Nephron (organoid): ENCODE results near the gene KCNK10.

Experiments
- H3K27ac Mint-ChIP-seq, 3 experiments: 2 replicates each; pipeline ENCODE4 v1.8.0; 2020; ENCODE audit warnings: mixed read lengths in 3 of 3, mild to moderate bottlenecking in 2 of 3, moderate library complexity in 1 of 3
- H3K27me3 Mint-ChIP-seq: 2 replicates; pipeline ENCODE4 v1.8.0; 2021; ENCODE audit warnings: low read depth, mild to moderate bottlenecking, moderate library complexity, mixed read lengths
- H3K36me3 Mint-ChIP-seq: 2 replicates; pipeline ENCODE4 v1.8.0; 2020; ENCODE audit warnings: low read depth, mixed read lengths
- H3K4me1 Mint-ChIP-seq: 2 replicates; pipeline ENCODE4 v1.8.0; 2020; ENCODE audit warnings: mixed read lengths
- H3K4me3 Mint-ChIP-seq, 3 experiments: 2 replicates each; pipeline ENCODE4 v1.8.0; 2020; ENCODE audit warnings: mild to moderate bottlenecking in 3 of 3, mixed read lengths in 3 of 3, moderate library complexity in 2 of 3
- H3K9me3 Mint-ChIP-seq: 2 replicates; pipeline ENCODE4 v1.8.0; 2020; ENCODE audit warnings: mixed read lengths
- TF ChIP-seq, protein P1 (sequence below), 3 experiments: fragments of 200-600 bp; sonication (generic); IDR thresholded peaks; one replicate each; pipeline ENCODE4 v1.5.0; 2021; ENCODE audit warnings: antibody characterized with exemption in 3 of 3; ENCODE audit not compliant: unreplicated experiment in 3 of 3

Gene KCNK10

DNA sequence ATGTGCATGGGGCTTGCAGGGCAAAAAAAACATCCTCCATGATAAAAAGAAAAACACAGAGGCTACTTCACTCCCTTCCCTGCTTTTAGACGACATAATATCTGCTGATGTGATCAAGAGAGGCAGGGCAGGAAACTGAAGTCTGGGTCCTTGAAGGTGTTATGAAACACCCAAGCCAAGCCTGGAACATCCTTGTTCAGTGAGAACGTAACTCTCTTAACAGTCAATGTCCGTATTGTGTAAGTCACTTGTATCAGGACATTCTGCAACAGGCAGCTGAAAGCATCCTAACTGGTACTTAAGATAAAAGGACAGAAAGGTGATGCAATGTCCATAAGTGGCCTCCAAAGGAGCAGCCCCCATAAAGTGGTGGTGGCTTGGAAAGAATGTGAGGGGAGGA is 20.0 kb downstream of the KCNK10 start:
- H3K9me3 Mint-ChIP-seq: no peaks in the 10 kb centered on the region
- H3K36me3 Mint-ChIP-seq: no peaks in the 10 kb centered on the region
- no peak overlapping the region for H3K4me3 Mint-ChIP-seq
- peaks cover 30% of the 10 kb centered on the region for H3K27me3 Mint-ChIP-seq
- H3K27ac Mint-ChIP-seq: no peak overlapping the region
- no peaks in the 10 kb centered on the region for H3K4me1 Mint-ChIP-seq
- TF ChIP-seq, protein P1, sequence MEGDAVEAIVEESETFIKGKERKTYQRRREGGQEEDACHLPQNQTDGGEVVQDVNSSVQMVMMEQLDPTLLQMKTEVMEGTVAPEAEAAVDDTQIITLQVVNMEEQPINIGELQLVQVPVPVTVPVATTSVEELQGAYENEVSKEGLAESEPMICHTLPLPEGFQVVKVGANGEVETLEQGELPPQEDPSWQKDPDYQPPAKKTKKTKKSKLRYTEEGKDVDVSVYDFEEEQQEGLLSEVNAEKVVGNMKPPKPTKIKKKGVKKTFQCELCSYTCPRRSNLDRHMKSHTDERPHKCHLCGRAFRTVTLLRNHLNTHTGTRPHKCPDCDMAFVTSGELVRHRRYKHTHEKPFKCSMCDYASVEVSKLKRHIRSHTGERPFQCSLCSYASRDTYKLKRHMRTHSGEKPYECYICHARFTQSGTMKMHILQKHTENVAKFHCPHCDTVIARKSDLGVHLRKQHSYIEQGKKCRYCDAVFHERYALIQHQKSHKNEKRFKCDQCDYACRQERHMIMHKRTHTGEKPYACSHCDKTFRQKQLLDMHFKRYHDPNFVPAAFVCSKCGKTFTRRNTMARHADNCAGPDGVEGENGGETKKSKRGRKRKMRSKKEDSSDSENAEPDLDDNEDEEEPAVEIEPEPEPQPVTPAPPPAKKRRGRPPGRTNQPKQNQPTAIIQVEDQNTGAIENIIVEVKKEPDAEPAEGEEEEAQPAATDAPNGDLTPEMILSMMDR (IDR thresholded peaks at IDR 0.05; ENCODE audit: unreplicated experiment in 3 of 3): no peak

DNA sequence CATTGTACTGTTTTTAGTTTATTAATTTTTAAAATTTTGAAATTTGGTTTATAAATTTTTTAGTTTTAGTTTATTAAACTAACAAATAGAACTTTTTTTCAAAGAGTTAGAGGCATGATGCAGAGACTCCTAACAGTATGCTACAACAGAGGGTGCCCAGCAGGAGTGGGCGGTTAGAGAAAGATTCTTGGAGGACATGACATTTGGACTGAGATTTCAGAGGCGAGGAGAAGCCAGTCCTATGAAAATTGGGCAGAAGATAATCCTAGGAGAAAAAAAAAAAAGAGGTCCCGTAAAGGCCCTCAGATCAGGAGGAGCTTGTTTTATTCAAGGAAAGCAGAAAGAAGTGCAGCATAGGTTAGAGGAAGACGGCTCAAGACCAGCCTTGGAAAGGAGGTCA is 21.7 kb downstream of the KCNK10 start:
- no peaks in the 10 kb centered on the region for H3K9me3 Mint-ChIP-seq
- H3K4me3 Mint-ChIP-seq: no peak overlapping the region
- peaks cover 21% of the 10 kb centered on the region for H3K27me3 Mint-ChIP-seq
- TF ChIP-seq, protein P1 (IDR thresholded peaks at IDR 0.05; ENCODE audit: unreplicated experiment in 3 of 3): no peak
- no peak overlapping the region for H3K27ac Mint-ChIP-seq
- H3K36me3 Mint-ChIP-seq: no peaks in the 10 kb centered on the region
- no peaks in the 10 kb centered on the region for H3K4me1 Mint-ChIP-seq

DNA sequence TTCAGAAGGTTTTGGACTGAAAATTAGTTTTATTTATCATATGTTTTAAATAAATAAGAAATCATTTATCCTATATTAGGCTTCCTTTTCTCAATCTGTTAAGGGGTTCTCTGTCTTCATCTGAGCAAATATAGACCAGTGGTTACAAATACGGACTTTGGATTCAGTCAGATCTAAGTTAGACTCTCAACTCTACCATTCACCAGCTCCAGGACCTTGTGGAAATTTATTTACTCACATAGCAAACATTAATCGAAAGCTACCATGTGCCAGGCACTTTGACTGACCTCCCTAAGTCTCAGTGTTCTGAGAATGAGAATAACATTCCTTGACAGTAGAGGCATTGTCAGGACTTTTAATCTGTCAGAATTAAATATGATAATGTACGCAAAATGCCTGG is 22.3 kb downstream of the KCNK10 start:
- peaks cover 21% of the 10 kb centered on the region for H3K27me3 Mint-ChIP-seq
- no peaks in the 10 kb centered on the region for H3K36me3 Mint-ChIP-seq
- H3K4me3 Mint-ChIP-seq: no peak overlapping the region
- TF ChIP-seq, protein P1 (IDR thresholded peaks at IDR 0.05; ENCODE audit: unreplicated experiment in 3 of 3): no peak
- H3K27ac Mint-ChIP-seq: no peak overlapping the region
- H3K9me3 Mint-ChIP-seq: no peaks in the 10 kb centered on the region
- no peaks in the 10 kb centered on the region for H3K4me1 Mint-ChIP-seq

DNA sequence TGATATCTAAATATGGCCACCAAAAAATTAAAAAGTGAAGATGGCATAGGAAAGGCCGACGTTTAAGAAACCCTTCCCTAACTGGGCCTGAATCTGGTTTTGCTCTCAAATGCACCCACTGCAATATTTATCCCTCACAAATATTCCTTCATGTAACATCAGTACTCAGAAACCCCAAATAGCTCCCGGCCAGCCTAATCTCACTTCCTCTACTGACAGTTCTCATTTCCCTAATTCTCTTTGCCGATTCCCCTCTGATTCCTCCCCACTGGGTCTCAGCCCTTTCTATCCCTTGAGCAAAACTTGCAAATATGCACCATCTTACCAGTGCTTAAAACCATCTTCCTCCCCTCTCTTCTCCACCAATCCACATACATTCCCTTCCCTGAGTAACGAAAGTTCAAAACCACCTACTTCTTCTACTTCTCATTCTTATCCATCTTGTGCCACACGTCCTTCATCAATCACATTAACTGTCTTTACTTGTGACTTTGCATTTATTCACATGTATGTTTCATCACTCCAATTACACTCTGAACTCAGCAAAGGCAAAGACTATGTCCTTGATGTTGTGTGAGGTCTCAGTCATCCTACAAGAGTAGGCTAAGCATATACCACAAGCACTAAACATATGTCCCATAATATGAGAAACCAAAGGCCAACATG is 23.1 kb downstream of the KCNK10 start:
- Mint-ChIP-seq H3K9me3 (no peaks in the 10 kb centered on the region), H3K4me1 (no peaks in the 10 kb centered on the region), H3K36me3 (no peaks in the 10 kb centered on the region), H3K4me3 (no peak overlapping the region), H3K27ac (no peak overlapping the region), H3K27me3 (peaks cover 21% of the 10 kb centered on the region)
- TF ChIP-seq, protein P1 (IDR thresholded peaks at IDR 0.05; ENCODE audit: unreplicated experiment in 3 of 3): no peak

DNA sequence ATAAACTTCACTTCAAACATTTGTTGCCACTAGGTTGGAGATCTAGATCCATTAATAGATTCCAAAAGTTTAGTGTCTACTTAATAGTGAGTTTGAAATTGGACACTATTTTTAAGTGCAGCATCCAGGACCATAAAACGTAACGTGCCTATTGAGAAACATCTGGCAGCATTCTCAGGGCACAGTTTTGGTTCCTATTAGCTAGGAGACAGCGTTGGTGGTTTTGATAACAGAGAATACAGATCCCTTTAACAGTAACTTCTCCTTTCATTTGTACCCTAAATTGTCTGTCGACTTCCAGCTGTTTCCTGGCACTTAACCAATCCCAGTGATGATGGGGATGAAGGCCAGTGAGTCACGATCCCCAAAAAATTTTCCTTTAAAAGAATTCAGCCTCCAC is 25.8 kb downstream of the KCNK10 start:
- H3K27ac Mint-ChIP-seq: no peak overlapping the region
- no peaks in the 10 kb centered on the region for H3K4me1 Mint-ChIP-seq
- peaks cover 21% of the 10 kb centered on the region for H3K27me3 Mint-ChIP-seq
- no peak overlapping the region for H3K4me3 Mint-ChIP-seq
- no peaks in the 10 kb centered on the region for H3K9me3 Mint-ChIP-seq
- no peaks in the 10 kb centered on the region for H3K36me3 Mint-ChIP-seq
- TF ChIP-seq, protein P1 (IDR thresholded peaks at IDR 0.05; ENCODE audit: unreplicated experiment in 3 of 3): no peak

DNA sequence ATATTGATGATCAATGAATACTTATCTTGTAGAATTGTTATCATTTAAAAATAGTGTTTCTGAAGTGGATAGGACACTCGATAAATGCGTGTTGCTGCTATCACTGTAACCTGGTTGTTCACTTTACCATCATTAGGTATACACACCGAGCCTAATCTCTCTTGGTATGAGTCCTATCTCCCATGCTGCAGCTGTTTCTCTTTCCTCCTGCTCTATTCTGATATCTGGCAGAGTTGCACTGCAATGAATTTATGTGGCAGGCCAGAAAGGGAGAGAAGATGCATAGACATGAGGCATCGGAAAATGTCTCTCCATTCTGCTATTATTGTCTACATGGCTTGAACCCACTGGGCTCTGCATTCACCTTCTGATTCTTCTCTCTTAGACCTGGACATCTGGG is 26.7 kb downstream of the KCNK10 start:
- Mint-ChIP-seq H3K9me3 (no peaks in the 10 kb centered on the region), H3K27me3 (peaks cover 13% of the 10 kb centered on the region), H3K4me3 (no peak overlapping the region), H3K4me1 (no peaks in the 10 kb centered on the region), H3K27ac (no peak overlapping the region), H3K36me3 (no peaks in the 10 kb centered on the region)
- TF ChIP-seq, protein P1 (IDR thresholded peaks at IDR 0.05; ENCODE audit: unreplicated experiment in 3 of 3): no peak
